A549 (cell line): ENCODE results near the gene GNAT2. TPM values are rescaled to one million over a fixed set of nuclear protein-coding genes. Genes with fewer than 3 reads are reported as not detected.

Source experiments
- ATAC-seq, 2 experiments: fragments of 200-7000 bp in 1 of 2; fragments of >200 bp in 1 of 2; cut with Nextera tagmentation in 1 of 2; cut with Tn5 transposase in 1 of 2; 3 replicates each; pipeline versions ENCODE4 v1.8.0 to v1.9.1; 2018 to 2020; ENCODE audit warnings: mild to moderate bottlenecking in 1 of 2, moderate library complexity in 1 of 2
- CTCF ChIA-PET: fragments of 300-600 bp; sonication (Branson Sonifier 250); formaldehyde crosslinking; extraction: SDS; loops from one replicate; lab custom pipeline; 2021; ENCODE audit warnings: antibody characterized with exemption, inconsistent platforms; lab: Yijun Ruan, JAX
- POLR2A ChIA-PET: fragments of 350-600 bp; formaldehyde crosslinking; extraction: SDS; loops from one replicate; lab custom pipeline; 2021; ENCODE audit warnings: antibody characterized with exemption, inconsistent platforms; lab: Yijun Ruan, JAX
- DNase-seq, 2 experiments: peaks; one replicate each; pipeline versions ENCODE4 v3.0.0 to v3.0.0-alpha.2; 2011 to 2016; ENCODE audit warnings: low read depth in 1 of 2, low spot score in 1 of 2
- FAIRE-seq: peaks from 2 replicates; lab custom pipeline; 2011; peaks lifted over from hg19 to GRCh38; lab: Jason Lieb, UNC
- H3K27ac ChIP-seq, 2 experiments: fragments of >200 bp; sonication (Bioruptor Twin); formaldehyde crosslinking; 3 replicates each; pipeline ENCODE4 v1.5.1; 2016 to 2017
- H3K4me1 ChIP-seq: fragments of >200 bp; sonication (Bioruptor Twin); formaldehyde crosslinking; 3 replicates; pipeline ENCODE4 v1.6.1; 2016
- H3K4me2 ChIP-seq: fragments of >200 bp; sonication (Bioruptor Twin); formaldehyde crosslinking; 3 replicates; pipeline ENCODE4 v1.6.1; 2016
- H3K4me3 ChIP-seq: fragments of >200 bp; sonication (Bioruptor Twin); formaldehyde crosslinking; 3 replicates; pipeline ENCODE4 v1.5.1; 2016
- H3K9me3 ChIP-seq: fragments of >200 bp; sonication (Bioruptor Twin); formaldehyde crosslinking; 3 replicates; pipeline ENCODE4 v1.6.1; 2016
- BHLHE40 ChIP-seq: IDR thresholded peaks from 2 replicates; pipeline ENCODE4 v1.6.1; 2012; ENCODE audit warnings: low read depth, low read length, inconsistent platforms
- CEBPB ChIP-seq, 2 experiments: fragments of >200 bp in 1 of 2; sonication (Bioruptor Twin) in 1 of 2; formaldehyde crosslinking in 1 of 2; IDR thresholded peaks; 2 replicates each; pipeline ENCODE4 v1.6.1; 2012 to 2016
- EP300 ChIP-seq, 2 experiments: fragments of >200 bp; sonication (Bioruptor Twin); formaldehyde crosslinking; IDR thresholded peaks; 2 replicates in 1 of 2; 3 replicates in 1 of 2; pipeline ENCODE4 v1.6.1; 2016 to 2017
- FOSB ChIP-seq: fragments of 250-450 bp; sonication (Bioruptor Pico); IDR thresholded peaks from 2 replicates; pipeline ENCODE4 v1.5.0; 2020; ENCODE audit warnings: mild to moderate bottlenecking, moderate library complexity
- HES2 ChIP-seq: fragments of >200 bp; sonication (Bioruptor Twin); formaldehyde crosslinking; IDR thresholded peaks from 2 replicates; pipeline ENCODE4 v1.6.1; 2016
- HMGXB4 ChIP-seq: fragments of 250-450 bp; sonication (Bioruptor Pico); IDR thresholded peaks from 2 replicates; pipeline ENCODE4 v1.5.0; 2021; ENCODE audit warnings: mild to moderate bottlenecking, moderate library complexity, borderline replicate concordance
- HOXB13 ChIP-seq: fragments of 250-450 bp; sonication (Bioruptor Pico); IDR thresholded peaks from 2 replicates; pipeline ENCODE4 v1.5.0; 2020; ENCODE audit warnings: low read depth, mild to moderate bottlenecking, moderate library complexity
- JUNB ChIP-seq: fragments of >200 bp; sonication (Bioruptor Twin); formaldehyde crosslinking; IDR thresholded peaks from 2 replicates; pipeline ENCODE4 v1.6.1; 2016
- MAFK ChIP-seq: fragments of 450-650 bp; IDR thresholded peaks from 2 replicates; pipeline ENCODE4 v1.6.1; 2014; ENCODE audit not compliant: partially characterized antibody
- MAX ChIP-seq: IDR thresholded peaks from 2 replicates; pipeline ENCODE4 v1.6.1; 2012
- MYC ChIP-seq: IDR thresholded peaks from 2 replicates; pipeline ENCODE4 v1.6.1; 2012; ENCODE audit warnings: mild to moderate bottlenecking, inconsistent platforms, low read length, improper control_type of control experiment, borderline replicate concordance
- NPAS2 ChIP-seq: fragments of 250-450 bp; sonication (Bioruptor Pico); IDR thresholded peaks from 2 replicates; pipeline ENCODE4 v1.8.0; 2022; ENCODE audit warnings: mild to moderate bottlenecking, moderate library complexity, borderline replicate concordance
- PHF8 ChIP-seq: fragments of 200-600 bp; sonication (generic); IDR thresholded peaks from 2 replicates; pipeline ENCODE4 v1.6.1; 2016; ENCODE audit warnings: low read depth, mild to moderate bottlenecking, antibody characterized with exemption, moderate library complexity, borderline replicate concordance
- POLR2A ChIP-seq: IDR thresholded peaks from 2 replicates; pipeline ENCODE4 v1.6.1; 2012; ENCODE audit warnings: mild to moderate bottlenecking, low read length
- RAD21 ChIP-seq, 2 experiments: fragments of >200 bp in 1 of 2; sonication (Bioruptor Twin) in 1 of 2; formaldehyde crosslinking in 1 of 2; IDR thresholded peaks in 1 of 2; conservative IDR thresholded peaks in 1 of 2; 2 replicates in 1 of 2; 3 replicates in 1 of 2; pipeline ENCODE4 v1.6.1; 2012 to 2018; ENCODE audit warnings: inconsistent platforms in 1 of 2
- REST ChIP-seq: fragments of 200-600 bp; sonication (generic); IDR thresholded peaks from 2 replicates; pipeline ENCODE4 v1.6.1; 2016; ENCODE audit warnings: antibody characterized with exemption, mild to moderate bottlenecking, moderate library complexity
- RNF2 ChIP-seq: fragments of 200-600 bp; sonication (generic); IDR thresholded peaks from 2 replicates; pipeline ENCODE4 v1.6.1; 2016; ENCODE audit warnings: low read depth, mild to moderate bottlenecking, antibody characterized with exemption, moderate library complexity, borderline replicate concordance
- TP53 ChIP-seq: fragments of 250-450 bp; sonication (Bioruptor Pico); IDR thresholded peaks from 2 replicates; pipeline ENCODE4 v1.5.0; 2021; ENCODE audit warnings: mild to moderate bottlenecking, moderate library complexity
- USF2 ChIP-seq: fragments of 450-650 bp; IDR thresholded peaks from 2 replicates; pipeline ENCODE4 v1.6.1; 2014; ENCODE audit warnings: antibody characterized with exemption
- ZSCAN20 ChIP-seq: fragments of 250-450 bp; sonication (Bioruptor Pico); IDR thresholded peaks from 2 replicates; pipeline ENCODE4 v1.8.0; 2022; ENCODE audit warnings: mild to moderate bottlenecking, moderate library complexity
- WGBS: methylation state at CpG from one replicate; pipeline ENCODE4 v1.1.6; 2017; ENCODE audit errors: missing lambda C conversion rate; 5-methylcytosine and 5-hydroxymethylcytosine counted together
- polyA plus RNA-seq, 4 experiments: library from polyadenylated mRNA; depleted of rRNA in 3 of 4; stranded (reverse); fragments of >200 nt; fragmentation: RNase III in 1 of 4; extraction: RNeasy Plus Mini Kit Qiagen cat#74134 plus additional on column Dnase treatment in 1 of 4; gene quantifications; 2 replicates in 3 of 4; 3 replicates in 1 of 4; pipeline ENCODE4 v1.2.3, GENCODE V29; 2011 to 2017

Gene GNAT2
- polyA plus RNA-seq, 2 of the 4 experiments (the other 2 are of a cell fraction), result 0.16 to 0.25 TPM

- TF ChIP-seq MAFK, result no peak
- TF ChIP-seq EP300 (IDR thresholded peaks at IDR 0.05), result no peak
Observed at GRCh38 chr1:109625176-109625575, 5.8 kb upstream of the GNAT2 start (continued).

- ATAC-seq (no peak), FAIRE-seq (no peak), DNase-seq (no peak)
- Histone ChIP-seq H3K9me3 (no peaks in the 10 kb centered on the region), H3K27ac (peak overlapping the region in 1 of 2 experiments; percentile 11; a peak in 1 of 6 replicates), H3K4me2 (no peak overlapping the region), H3K4me1 (peaks cover 21% of the 10 kb centered on the region), H3K4me3 (no peak overlapping the region)
- TF ChIP-seq REST, result no peak
- no peak for TF ChIP-seq USF2
- no peak for TF ChIP-seq RNF2
- TF ChIP-seq ZSCAN20 (CRISPR knock-in tag), result no peak
- POLR2A ChIA-PET, result no interaction called here
- CTCF ChIA-PET, result interaction anchor here (1.5 to 21.4 kb wide), 5 partner anchors 16 to 360 kb away, joined by 5 to 295 read pairs (median 11); partner anchors contain the start of gene AHCYL1
- 97% methylated on average over 10 of the region's 17 CpGs for WGBS
Observed at GRCh38 chr1:109624201-109625010, 5.0 kb upstream of the GNAT2 start.

- DNase-seq (no peak), FAIRE-seq (no peak), ATAC-seq (no peak)
- ChIA-PET POLR2A (no interaction called here), CTCF (interaction anchor here (2.7 to 21.4 kb wide), 4 partner anchors 16 to 360 kb away, joined by 9 to 295 read pairs (median 13); partner anchors contain the start of gene AHCYL1)
- H3K4me3 ChIP-seq, result no peak overlapping the region
- WGBS, result 89% methylated on average over 4 of the region's 11 CpGs
- H3K9me3 ChIP-seq, result no peaks in the 10 kb centered on the region
- TF ChIP-seq HOXB13 (CRISPR knock-in tag) (no peak), MYC (no peak), NPAS2 (no peak), HES2 (no peak), TP53 (CRISPR knock-in tag) (no peak), JUNB (no peak), PHF8 (no peak), HMGXB4 (CRISPR knock-in tag) (no peak), REST (no peak), BHLHE40 (no peak), CEBPB (IDR thresholded peaks at IDR 0.05) (no peak), RAD21 (conservative IDR thresholded peaks at IDR 0.05 in 1 of 2, IDR thresholded peaks at IDR 0.05 in 1 of 2) (no peak), POLR2A (no peak), MAX (no peak), FOSB (no peak), RNF2 (no peak)
- no peak overlapping the region for H3K4me2 ChIP-seq
- H3K27ac ChIP-seq, result peak overlapping the region in 1 of 2 experiments; percentile 39; a peak in 1 of 6 replicates
- H3K4me1 ChIP-seq, result peaks cover 27% of the 10 kb centered on the region
Observed at GRCh38 chr1:109623601-109624161, 4.3 kb upstream of the GNAT2 start.
